ENCODE measurements around the gene CEP57L1.

The CEP57L1 gene

GRCh38 chr6:109117346-109118035 lies 22.2 kb downstream of the CEP57L1 start:
- ChIA-PET POLR2A (interaction anchor here (1.3 kb wide), 1 partner anchor 265 kb away, joined by 3 read pairs; the partner anchor contains the start of gene CD164), CTCF (no interaction called here)
- H3K36me3 ChIP-seq (ENCODE audit: control insufficient read depth in 4 of 4, insufficient read depth in 4 of 4, low read length in 3 of 4) = no peaks in the 10 kb centered on the region
- no peaks in the 10 kb centered on the region for H3K9me3 ChIP-seq (ENCODE audit: control extremely low read depth in 1 of 5, control insufficient read depth in 4 of 5, insufficient read depth in 2 of 5, low read depth in 1 of 5, low read length in 4 of 5)
- peak in 2 of 3 donors; percentile 49 to 61 for DNase-seq
- WGBS (ENCODE audit: insufficient coverage) = 79% methylated on average over 5 of the region's 5 CpGs
- no peaks in the 10 kb centered on the region for H3K27me3 ChIP-seq (replicated peaks in 2 of 5; ENCODE audit: control insufficient read depth in 4 of 5, insufficient read depth in 5 of 5, low read length in 4 of 5)
- H3K4me1 ChIP-seq (ENCODE audit: control extremely low read depth in 1 of 4, control insufficient read depth in 4 of 4, insufficient read depth in 4 of 4, low read length in 3 of 4) = peaks cover 3 to 23% (median 11%) of the 10 kb centered on the region in 4 experiments
- no peak overlapping the region for H3K4me3 ChIP-seq (ENCODE audit: control insufficient read depth in 1 of 7, extremely low read depth in 1 of 7, insufficient read depth in 4 of 7, low read depth in 2 of 7, low read length in 6 of 7)
- H3K27ac ChIP-seq (ENCODE audit: insufficient read depth in 1 of 2, low read depth in 1 of 2, low read length in 2 of 2, poor library complexity in 1 of 2, severe bottlenecking in 2 of 2) = peak overlapping the region in 1 of 2 experiments; percentile 6

- no peak for DNase-seq
- Histone ChIP-seq H3K4me3 (ENCODE audit: control insufficient read depth in 1 of 7, extremely low read depth in 1 of 7, insufficient read depth in 4 of 7, low read depth in 2 of 7, low read length in 6 of 7) (no peak overlapping the region), H3K9me3 (ENCODE audit: control extremely low read depth in 1 of 5, control insufficient read depth in 4 of 5, insufficient read depth in 2 of 5, low read depth in 1 of 5, low read length in 4 of 5) (no peaks in the 10 kb centered on the region), H3K27me3 (replicated peaks in 2 of 5; ENCODE audit: control insufficient read depth in 4 of 5, insufficient read depth in 5 of 5, low read length in 4 of 5) (no peaks in the 10 kb centered on the region), H3K4me1 (ENCODE audit: control extremely low read depth in 1 of 4, control insufficient read depth in 4 of 4, insufficient read depth in 4 of 4, low read length in 3 of 4) (peaks cover 3 to 23% (median 11%) of the 10 kb centered on the region in 4 experiments), H3K27ac (ENCODE audit: insufficient read depth in 1 of 2, low read depth in 1 of 2, low read length in 2 of 2, poor library complexity in 1 of 2, severe bottlenecking in 2 of 2) (no peak overlapping the region), H3K36me3 (ENCODE audit: control insufficient read depth in 4 of 4, insufficient read depth in 4 of 4, low read length in 3 of 4) (no peaks in the 10 kb centered on the region)
- WGBS (ENCODE audit: insufficient coverage) = 94% methylated on average over 5 of the region's 5 CpGs
- POLR2A ChIA-PET = interaction anchor here (1.3 kb wide), 1 partner anchor 265 kb away, joined by 3 read pairs; the partner anchor contains the start of gene CD164
- CTCF ChIA-PET = no interaction called here
Observed at GRCh38 chr6:109118337-109118736, 23.0 kb downstream of the CEP57L1 start.

GRCh38 chr6:109118871-109119354 lies 23.6 kb downstream of the CEP57L1 start:
- POLR2A ChIA-PET = interaction anchor here (0.6 kb wide), 1 partner anchor 265 kb away, joined by 5 read pairs; no protein-coding TSS in a partner anchor
- H3K36me3 ChIP-seq (ENCODE audit: control insufficient read depth in 4 of 4, insufficient read depth in 4 of 4, low read length in 3 of 4) = no peaks in the 10 kb centered on the region
- CTCF ChIA-PET = no interaction called here
- 90% methylated on average over 2 of the region's 3 CpGs for WGBS (ENCODE audit: insufficient coverage)
- H3K4me3 ChIP-seq (ENCODE audit: control insufficient read depth in 1 of 7, extremely low read depth in 1 of 7, insufficient read depth in 4 of 7, low read depth in 2 of 7, low read length in 6 of 7) = no peak overlapping the region
- no peak for DNase-seq
- H3K4me1 ChIP-seq (ENCODE audit: control extremely low read depth in 1 of 4, control insufficient read depth in 4 of 4, insufficient read depth in 4 of 4, low read length in 3 of 4) = peaks cover 3 to 23% (median 11%) of the 10 kb centered on the region in 4 experiments
- H3K9me3 ChIP-seq (ENCODE audit: control extremely low read depth in 1 of 5, control insufficient read depth in 4 of 5, insufficient read depth in 2 of 5, low read depth in 1 of 5, low read length in 4 of 5) = no peaks in the 10 kb centered on the region
- no peak overlapping the region for H3K27ac ChIP-seq (ENCODE audit: insufficient read depth in 1 of 2, low read depth in 1 of 2, low read length in 2 of 2, poor library complexity in 1 of 2, severe bottlenecking in 2 of 2)
- H3K27me3 ChIP-seq (replicated peaks in 2 of 5; ENCODE audit: control insufficient read depth in 4 of 5, insufficient read depth in 5 of 5, low read length in 4 of 5) = no peaks in the 10 kb centered on the region

GRCh38 chr6:109121411-109121810 lies 26.1 kb downstream of the CEP57L1 start:
- peaks cover 3 to 23% (median 11%) of the 10 kb centered on the region in 4 experiments for H3K4me1 ChIP-seq (ENCODE audit: control extremely low read depth in 1 of 4, control insufficient read depth in 4 of 4, insufficient read depth in 4 of 4, low read length in 3 of 4)
- no peaks in the 10 kb centered on the region for H3K36me3 ChIP-seq (ENCODE audit: control insufficient read depth in 4 of 4, insufficient read depth in 4 of 4, low read length in 3 of 4)
- peak in 1 of 3 donors; percentile 15 for DNase-seq
- peak overlapping the region in 1 of 2 experiments; percentile 82 for H3K27ac ChIP-seq (ENCODE audit: insufficient read depth in 1 of 2, low read depth in 1 of 2, low read length in 2 of 2, poor library complexity in 1 of 2, severe bottlenecking in 2 of 2)
- peak overlapping the region in 3 of 7 experiments; percentile 7 to 70 (median 58) for H3K4me3 ChIP-seq (ENCODE audit: control insufficient read depth in 1 of 7, extremely low read depth in 1 of 7, insufficient read depth in 4 of 7, low read depth in 2 of 7, low read length in 6 of 7)
- CTCF ChIA-PET = no interaction called here
- H3K27me3 ChIP-seq (replicated peaks in 2 of 5; ENCODE audit: control insufficient read depth in 4 of 5, insufficient read depth in 5 of 5, low read length in 4 of 5) = no peaks in the 10 kb centered on the region
- H3K9me3 ChIP-seq (ENCODE audit: control extremely low read depth in 1 of 5, control insufficient read depth in 4 of 5, insufficient read depth in 2 of 5, low read depth in 1 of 5, low read length in 4 of 5) = no peaks in the 10 kb centered on the region
- POLR2A ChIA-PET = no interaction called here

- no peaks in the 10 kb centered on the region for H3K27me3 ChIP-seq (replicated peaks in 2 of 5; ENCODE audit: control insufficient read depth in 4 of 5, insufficient read depth in 5 of 5, low read length in 4 of 5)
- ChIA-PET POLR2A (interaction anchor here (0.6 kb wide), 1 partner anchor 22 kb away, joined by 3 read pairs; no protein-coding TSS in a partner anchor), CTCF (no interaction called here)
- no peaks in the 10 kb centered on the region for H3K36me3 ChIP-seq (ENCODE audit: control insufficient read depth in 4 of 4, insufficient read depth in 4 of 4, low read length in 3 of 4)
- DNase-seq = no peak
- H3K4me3 ChIP-seq (ENCODE audit: control insufficient read depth in 1 of 7, extremely low read depth in 1 of 7, insufficient read depth in 4 of 7, low read depth in 2 of 7, low read length in 6 of 7) = no peak overlapping the region
- no peak overlapping the region for H3K27ac ChIP-seq (ENCODE audit: insufficient read depth in 1 of 2, low read depth in 1 of 2, low read length in 2 of 2, poor library complexity in 1 of 2, severe bottlenecking in 2 of 2)
- 100% methylated on average over 1 of the region's 2 CpGs for WGBS (ENCODE audit: insufficient coverage)
- peaks cover 0 to 17% (median 9%) of the 10 kb centered on the region in 4 experiments for H3K4me1 ChIP-seq (ENCODE audit: control extremely low read depth in 1 of 4, control insufficient read depth in 4 of 4, insufficient read depth in 4 of 4, low read length in 3 of 4)
- no peaks in the 10 kb centered on the region for H3K9me3 ChIP-seq (ENCODE audit: control extremely low read depth in 1 of 5, control insufficient read depth in 4 of 5, insufficient read depth in 2 of 5, low read depth in 1 of 5, low read length in 4 of 5)
Observed at GRCh38 chr6:109124219-109124618, 28.9 kb downstream of the CEP57L1 start.

- no peak overlapping the region for H3K27ac ChIP-seq (ENCODE audit: insufficient read depth in 1 of 2, low read depth in 1 of 2, low read length in 2 of 2, poor library complexity in 1 of 2, severe bottlenecking in 2 of 2)
- no peak overlapping the region for H3K4me3 ChIP-seq (ENCODE audit: control insufficient read depth in 1 of 7, extremely low read depth in 1 of 7, insufficient read depth in 4 of 7, low read depth in 2 of 7, low read length in 6 of 7)
- no peaks in the 10 kb centered on the region for H3K27me3 ChIP-seq (replicated peaks in 2 of 5; ENCODE audit: control insufficient read depth in 4 of 5, insufficient read depth in 5 of 5, low read length in 4 of 5)
- H3K4me1 ChIP-seq (ENCODE audit: control extremely low read depth in 1 of 4, control insufficient read depth in 4 of 4, insufficient read depth in 4 of 4, low read length in 3 of 4) = peaks cover 0 to 13% (median 8%) of the 10 kb centered on the region in 4 experiments
- no CpG with 5 or more reads among the region's 3 CpGs for WGBS (ENCODE audit: insufficient coverage)
- no peak for DNase-seq
- CTCF ChIA-PET = no interaction called here
- no peaks in the 10 kb centered on the region for H3K9me3 ChIP-seq (ENCODE audit: control extremely low read depth in 1 of 5, control insufficient read depth in 4 of 5, insufficient read depth in 2 of 5, low read depth in 1 of 5, low read length in 4 of 5)
- H3K36me3 ChIP-seq (ENCODE audit: control insufficient read depth in 4 of 4, insufficient read depth in 4 of 4, low read length in 3 of 4) = peaks cover 0 to 6% (median under 1%) of the 10 kb centered on the region in 4 experiments
- POLR2A ChIA-PET = no interaction called here
Observed at GRCh38 chr6:109125504-109125903, 30.2 kb downstream of the CEP57L1 start.

GRCh38 chr6:109130065-109130464 lies 34.8 kb downstream of the CEP57L1 start:
- CTCF ChIA-PET = interaction anchor here (0.6 kb wide), 1 partner anchor 174 kb away, joined by 3 read pairs; no protein-coding TSS in a partner anchor

More at GRCh38 chr6:109130065-109130464, 34.8 kb downstream of the CEP57L1 start:
- no peak overlapping the region for H3K4me3 ChIP-seq (ENCODE audit: control insufficient read depth in 1 of 7, extremely low read depth in 1 of 7, insufficient read depth in 4 of 7, low read depth in 2 of 7, low read length in 6 of 7)
- no peak for DNase-seq
- H3K36me3 ChIP-seq (ENCODE audit: control insufficient read depth in 4 of 4, insufficient read depth in 4 of 4, low read length in 3 of 4) = peaks cover 0 to 7% (median 4%) of the 10 kb centered on the region in 4 experiments
- H3K27me3 ChIP-seq (replicated peaks in 2 of 5; ENCODE audit: control insufficient read depth in 4 of 5, insufficient read depth in 5 of 5, low read length in 4 of 5) = no peaks in the 10 kb centered on the region
- H3K4me1 ChIP-seq (ENCODE audit: control extremely low read depth in 1 of 4, control insufficient read depth in 4 of 4, insufficient read depth in 4 of 4, low read length in 3 of 4) = no peaks in the 10 kb centered on the region
- 100% methylated on average over 2 of the region's 3 CpGs for WGBS (ENCODE audit: insufficient coverage)
- no peak overlapping the region for H3K27ac ChIP-seq (ENCODE audit: insufficient read depth in 1 of 2, low read depth in 1 of 2, low read length in 2 of 2, poor library complexity in 1 of 2, severe bottlenecking in 2 of 2)
- H3K9me3 ChIP-seq (ENCODE audit: control extremely low read depth in 1 of 5, control insufficient read depth in 4 of 5, insufficient read depth in 2 of 5, low read depth in 1 of 5, low read length in 4 of 5) = no peaks in the 10 kb centered on the region
- POLR2A ChIA-PET = no interaction called here
